GM06990 (cell line): ENCODE results near the gene RPP14.

Source experiments
- DNase-seq: peaks from one replicate; pipeline ENCODE4 v3.0.0-alpha.2; 2011; ENCODE audit not compliant: insufficient read length; ENCODE audit errors: extremely low read depth
- H3K27me3 ChIP-seq: replicated peaks from 2 replicates; pipeline ENCODE4 v1.6.0; 2011; ENCODE audit warnings: low read length; ENCODE audit not compliant: control insufficient read depth, insufficient read depth
- H3K36me3 ChIP-seq: 2 replicates; pipeline ENCODE4 v1.5.1; 2011; ENCODE audit warnings: low read length; ENCODE audit not compliant: control insufficient read depth, insufficient read depth
- H3K4me3 ChIP-seq: replicated peaks from 2 replicates; pipeline ENCODE4 v1.5.1; 2011; ENCODE audit warnings: low read depth, mild to moderate bottlenecking, control low read depth, low read length
- CTCF ChIP-seq: IDR thresholded peaks from 2 replicates; pipeline ENCODE4 v1.5.1; 2011; ENCODE audit warnings: low read length, control low read depth, mild to moderate bottlenecking, inconsistent platforms; ENCODE audit not compliant: insufficient read depth, poor library complexity, severe bottlenecking

RPP14 gene

GRCh38 chr3:58350627-58351013 lies 44.6 kb downstream of the RPP14 start:
- no peaks in the 10 kb centered on the region for H3K27me3 ChIP-seq
- H3K36me3 ChIP-seq: no peaks in the 10 kb centered on the region
- H3K4me3 ChIP-seq: no peak overlapping the region
- no peak for DNase-seq
- TF ChIP-seq CTCF: no peak

- no peaks in the 10 kb centered on the region for H3K27me3 ChIP-seq
- no peak for TF ChIP-seq CTCF
- H3K4me3 ChIP-seq: no peak overlapping the region
- no peaks in the 10 kb centered on the region for H3K36me3 ChIP-seq
- no peak for DNase-seq
These were observed 45.9 kb downstream of the RPP14 start for GRCh38 chr3:58351920-58352319.

- Histone ChIP-seq H3K27me3 (no peaks in the 10 kb centered on the region), H3K4me3 (no peak overlapping the region), H3K36me3 (no peaks in the 10 kb centered on the region)
- TF ChIP-seq CTCF: no peak
- no peak for DNase-seq
These were observed 46.6 kb downstream of the RPP14 start for GRCh38 chr3:58352626-58353025.

DNA sequence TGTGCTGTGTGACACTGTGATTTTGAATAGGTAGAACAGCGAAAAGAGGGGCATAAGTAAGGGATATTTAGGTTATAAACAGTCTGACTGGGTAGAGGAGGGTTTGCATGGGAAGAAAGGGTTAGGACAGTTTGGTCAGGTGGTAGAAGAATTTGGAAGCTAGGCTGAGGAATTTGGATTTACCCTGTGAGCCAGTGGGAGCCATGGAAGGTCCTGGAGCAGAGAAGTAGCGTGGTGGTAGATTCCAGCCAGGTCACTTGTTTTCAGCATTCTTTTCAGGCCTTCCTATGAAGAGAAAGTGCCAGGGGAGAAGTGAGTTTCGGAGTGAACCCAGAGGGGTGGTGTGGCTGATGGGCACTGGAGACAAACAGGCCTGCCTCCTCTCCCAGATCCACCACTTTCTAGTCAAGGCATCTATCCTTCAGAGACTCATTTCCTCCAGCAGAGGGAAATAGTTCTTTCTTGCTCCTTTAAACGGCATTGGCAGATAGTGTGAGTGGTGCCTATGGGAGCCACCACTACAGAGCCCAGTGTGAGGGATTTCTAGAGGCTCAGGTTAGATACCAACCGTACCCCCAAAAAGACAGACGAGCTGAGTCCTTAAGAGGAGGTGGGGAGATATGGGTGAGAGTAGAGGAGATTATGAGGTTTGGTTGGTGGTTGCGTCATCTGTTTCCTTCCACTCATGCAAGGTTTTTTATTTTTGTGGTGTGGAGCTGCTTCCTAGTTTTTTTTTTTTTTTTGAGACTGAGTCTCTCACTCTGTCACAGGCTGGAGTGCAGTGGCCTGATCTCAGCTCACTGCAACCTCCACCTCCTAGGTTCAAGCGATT lies 47.9 kb downstream of the RPP14 start:
- no peak for TF ChIP-seq CTCF
- no peaks in the 10 kb centered on the region for H3K27me3 ChIP-seq
- no peaks in the 10 kb centered on the region for H3K36me3 ChIP-seq
- no peak overlapping the region for H3K4me3 ChIP-seq
- DNase-seq: no peak

GRCh38 chr3:58355179-58355578 lies 49.1 kb downstream of the RPP14 start:
- TF ChIP-seq CTCF: no peak
- Histone ChIP-seq H3K27me3 (no peaks in the 10 kb centered on the region), H3K4me3 (no peak overlapping the region), H3K36me3 (no peaks in the 10 kb centered on the region)
- DNase-seq: peak; percentile 44
